H9 (cell line): ENCODE data around the gene ATRNL1. TPM values are rescaled to one million over a fixed set of nuclear protein-coding genes. Genes with fewer than 3 reads are reported as not detected.

Experiments used
- DNase-seq: peaks from one replicate; pipeline ENCODE4 v3.0.0-alpha.2; 2017
- H2AFZ ChIP-seq: one replicate; pipeline ENCODE4 v1.6.1; 2013; ENCODE audit warnings: mild to moderate bottlenecking, low read length, control low read depth, moderate library complexity
- H2AK5ac ChIP-seq: 2 replicates; pipeline ENCODE4 v1.6.1; 2013; ENCODE audit warnings: low read length, control low read depth, mixed read lengths; ENCODE audit not compliant: insufficient read length
- H2BK120ac ChIP-seq: one replicate; pipeline ENCODE4 v1.6.1; 2013; ENCODE audit warnings: low read depth, mild to moderate bottlenecking, low read length, control low read depth, inconsistent platforms; ENCODE audit not compliant: poor library complexity, severe bottlenecking
- H2BK12ac ChIP-seq: 2 replicates; pipeline ENCODE4 v1.6.1; 2013; ENCODE audit warnings: low read length, control low read depth, mixed read lengths, low read depth; ENCODE audit not compliant: insufficient read length
- H2BK15ac ChIP-seq: 2 replicates; pipeline ENCODE4 v1.6.1; 2013; ENCODE audit warnings: low read depth, low read length, control low read depth
- H2BK20ac ChIP-seq: one replicate; pipeline ENCODE4 v1.6.1; 2013; ENCODE audit warnings: low read depth, mild to moderate bottlenecking, low read length, control low read depth, inconsistent platforms; ENCODE audit not compliant: poor library complexity, severe bottlenecking
- H2BK5ac ChIP-seq: 2 replicates; pipeline ENCODE4 v1.6.1; 2013; ENCODE audit warnings: low read length, control low read depth, mixed read lengths; ENCODE audit not compliant: insufficient read length
- H3K14ac ChIP-seq: 2 replicates; pipeline ENCODE4 v1.6.1; 2013; ENCODE audit warnings: low read length, control low read depth; ENCODE audit not compliant: insufficient read depth
- H3K18ac ChIP-seq: 2 replicates; pipeline ENCODE4 v1.6.1; 2013; ENCODE audit warnings: low read depth, mild to moderate bottlenecking, mixed read lengths, low read length, control low read depth; ENCODE audit not compliant: insufficient read length
- H3K23ac ChIP-seq: 2 replicates; pipeline ENCODE4 v1.6.1; 2013; ENCODE audit warnings: low read length, control low read depth, mixed read lengths, low read depth; ENCODE audit not compliant: insufficient read length
- H3K23me2 ChIP-seq: 2 replicates; pipeline ENCODE4 v1.6.1; 2013; ENCODE audit warnings: low read depth, mild to moderate bottlenecking, mixed read lengths, low read length, control low read depth; ENCODE audit not compliant: insufficient read length, poor library complexity, severe bottlenecking
- H3K27ac ChIP-seq: 2 replicates; pipeline ENCODE4 v1.5.1; 2013; ENCODE audit warnings: low read length, control low read depth, mixed read lengths, low read depth; ENCODE audit not compliant: insufficient read length
- H3K27me3 ChIP-seq: 2 replicates; pipeline ENCODE4 v1.6.1; 2013; ENCODE audit warnings: low read length, control low read depth, inconsistent platforms; ENCODE audit not compliant: insufficient read depth
- H3K4ac ChIP-seq: 2 replicates; pipeline ENCODE4 v1.6.1; 2013; ENCODE audit warnings: low read depth, mild to moderate bottlenecking, control low read depth, inconsistent platforms, low read length, moderate library complexity
- H3K4me1 ChIP-seq: 2 replicates; pipeline ENCODE4 v1.6.1; 2013; ENCODE audit warnings: low read length, control low read depth, inconsistent platforms; ENCODE audit not compliant: insufficient read depth
- H3K4me2 ChIP-seq: 2 replicates; pipeline ENCODE4 v1.6.1; 2013; ENCODE audit warnings: low read length, control low read depth, mixed read lengths; ENCODE audit not compliant: insufficient read length, insufficient read depth
- H3K56ac ChIP-seq: 2 replicates; pipeline ENCODE4 v1.6.1; 2013; ENCODE audit warnings: low read depth, mild to moderate bottlenecking, mixed read lengths, low read length, control low read depth; ENCODE audit not compliant: insufficient read length
- H3K79me1 ChIP-seq: 2 replicates; pipeline ENCODE4 v1.6.1; 2013; ENCODE audit warnings: low read depth, mild to moderate bottlenecking, moderate library complexity, low read length, control low read depth, inconsistent platforms; ENCODE audit not compliant: insufficient read depth, poor library complexity, severe bottlenecking
- H3K79me2 ChIP-seq: 2 replicates; pipeline ENCODE4 v1.6.1; 2013; ENCODE audit warnings: low read length, control low read depth, inconsistent platforms; ENCODE audit not compliant: insufficient read depth
- H3K9ac ChIP-seq: 2 replicates; pipeline ENCODE4 v1.6.1; 2013; ENCODE audit warnings: low read length, control low read depth, mixed read lengths; ENCODE audit not compliant: insufficient read length; ENCODE audit errors: extremely low read depth
- H3K9me3 ChIP-seq: one replicate; pipeline ENCODE4 v1.6.1; 2013; ENCODE audit warnings: low read depth, low read length, inconsistent platforms; ENCODE audit not compliant: control insufficient read depth
- H3T11ph ChIP-seq: one replicate; pipeline ENCODE4 v1.6.1; 2013; ENCODE audit warnings: mild to moderate bottlenecking, low read length, control low read depth, inconsistent platforms
- H4K20me1 ChIP-seq: one replicate; pipeline ENCODE4 v1.6.1; 2013; ENCODE audit not compliant: control insufficient read depth, insufficient read length, insufficient read depth
- H4K5ac ChIP-seq: 2 replicates; pipeline ENCODE4 v1.6.1; 2013; ENCODE audit warnings: low read depth, mild to moderate bottlenecking, mixed read lengths, low read length, control low read depth; ENCODE audit not compliant: insufficient read length
- H4K8ac ChIP-seq: replicated peaks from 2 replicates; pipeline ENCODE4 v1.6.1; 2013; ENCODE audit warnings: low read length, control low read depth, mixed read lengths, low read depth; ENCODE audit not compliant: insufficient read length
- H4K91ac ChIP-seq: 2 replicates; pipeline ENCODE4 v1.6.1; 2013; ENCODE audit warnings: low read depth, mild to moderate bottlenecking, moderate library complexity, mixed read lengths, low read length, control low read depth; ENCODE audit not compliant: insufficient read length
- H3K27ac Mint-ChIP-seq, 3 experiments: 2 replicates in 2 of 3; 3 replicates in 1 of 3; pipeline ENCODE4 v1.8.0; 2020 to 2021; ENCODE audit warnings: mixed read lengths in 3 of 3, mild to moderate bottlenecking in 1 of 3, moderate library complexity in 1 of 3
- H3K27me3 Mint-ChIP-seq: 2 replicates; pipeline ENCODE4 v1.8.0; 2021; ENCODE audit warnings: low read depth, mild to moderate bottlenecking, moderate library complexity, mixed read lengths
- H3K36me3 Mint-ChIP-seq, 3 experiments: 2 replicates in 2 of 3; 3 replicates in 1 of 3; pipeline ENCODE4 v1.8.0; 2020 to 2021; ENCODE audit warnings: low read depth in 3 of 3, mixed read lengths in 3 of 3; ENCODE audit not compliant: insufficient read depth in 1 of 3
- H3K4me1 Mint-ChIP-seq, 2 experiments: 2 replicates each; pipeline ENCODE4 v1.8.0; 2020; ENCODE audit warnings: mixed read lengths in 2 of 2
- H3K4me3 Mint-ChIP-seq, 2 experiments: 2 replicates in 1 of 2; 3 replicates in 1 of 2; pipeline ENCODE4 v1.8.0; 2020 to 2021; ENCODE audit warnings: mild to moderate bottlenecking in 2 of 2, mixed read lengths in 2 of 2, moderate library complexity in 1 of 2
- H3K9me3 Mint-ChIP-seq, 2 experiments: 2 replicates in 1 of 2; 3 replicates in 1 of 2; pipeline ENCODE4 v1.8.0; 2020; ENCODE audit warnings: mild to moderate bottlenecking in 2 of 2, mixed read lengths in 2 of 2, moderate library complexity in 1 of 2
- CTCF ChIP-seq: fragments of 200-600 bp; sonication (generic); conservative IDR thresholded peaks from 3 replicates; pipeline ENCODE4 v1.8.0; 2021; ENCODE audit warnings: antibody characterized with exemption, mild to moderate bottlenecking
- WGBS: extraction: QIAGEN DNeasy Blood & Tissue Kit; methylation state at CpG from one replicate; pipeline ENCODE4 v1.1.7; 2013; ENCODE audit warnings: missing lambda C conversion rate, low lambda C conversion rate, mixed read lengths; ENCODE audit not compliant: insufficient read length; ENCODE audit errors: extremely low coverage; 5-methylcytosine and 5-hydroxymethylcytosine counted together
- total RNA-seq: library from RNA; stranded (reverse); gene quantifications from 2 replicates; pipeline ENCODE4 v1.2.1, GENCODE V29; 2021

The ATRNL1 gene
- total RNA-seq, 1 experiment from 2014 or later = 9.2 TPM

- peaks cover 0 to 1% (median 0%) of the 10 kb centered on the region in 3 experiments; a peak in 1 of 7 replicates for H3K36me3 Mint-ChIP-seq
- no peak overlapping the region for H3K4me2 ChIP-seq
- no peak overlapping the region for H2BK120ac ChIP-seq
- peak; percentile 68 for DNase-seq
- no peaks in the 10 kb centered on the region for H3K79me1 ChIP-seq
- no peak overlapping the region for H3K23ac ChIP-seq
- TF ChIP-seq CTCF = peak; percentile 71
- no peak overlapping the region for H3K9ac ChIP-seq
- no peak overlapping the region for H3K56ac ChIP-seq
- H2BK5ac ChIP-seq = no peak overlapping the region
- no peak overlapping the region for H2AFZ ChIP-seq
- no peak overlapping the region for H2BK12ac ChIP-seq
- peaks cover 0 to 3% of the 10 kb centered on the region in 2 experiments; a peak in 2 of 5 replicates for H3K9me3 Mint-ChIP-seq
- H3K14ac ChIP-seq = no peak overlapping the region
- H3T11ph ChIP-seq = no peak overlapping the region
- 0 out of 2 replicates have a peak, but pooled peaks cover 3% of the 10 kb centered on the region for H3K4me1 ChIP-seq
- peak overlapping the region in 1 of 3 experiments; percentile 67; a peak in 2 of 7 replicates for H3K27ac Mint-ChIP-seq
- no peaks in the 10 kb centered on the region for H3K9me3 ChIP-seq
- no peaks in the 10 kb centered on the region for H3K27me3 Mint-ChIP-seq
- H3K23me2 ChIP-seq = no peaks in the 10 kb centered on the region
- H3K4me1 Mint-ChIP-seq = peaks cover 0 to 4% of the 10 kb centered on the region in 2 experiments; a peak in 2 of 4 replicates
- H3K79me2 ChIP-seq = no peaks in the 10 kb centered on the region
- no peaks in the 10 kb centered on the region for H3K27me3 ChIP-seq
- no peak overlapping the region for H4K5ac ChIP-seq
- H4K91ac ChIP-seq = no peak overlapping the region
- no peak overlapping the region for H4K8ac ChIP-seq
- H2BK20ac ChIP-seq = no peak overlapping the region
- H4K20me1 ChIP-seq = no peaks in the 10 kb centered on the region
- no peak overlapping the region for H3K4ac ChIP-seq
- no CpG with 5 or more reads among the region's 7 CpGs for WGBS
- H3K18ac ChIP-seq = no peak overlapping the region
- no peak overlapping the region for H2BK15ac ChIP-seq
- no peak overlapping the region for H2AK5ac ChIP-seq
- H3K4me3 Mint-ChIP-seq = no peak overlapping the region
- H3K27ac ChIP-seq = no peak overlapping the region
These were observed 479.7 kb downstream of the ATRNL1 start for GRCh38 chr10:115572740-115573455.
